GM19238 (cell line): ENCODE measurements around the gene MEX3D.
"Not testable (repeated sequence)": the region's sequence is repeated elsewhere in the genome, so short reads cannot be mapped to it uniquely, and the experiment has no call there.

Experiments
- DNase-seq: peaks from one replicate; pipeline ENCODE4 v3.0.0; 2011; ENCODE audit warnings: low spot score; ENCODE audit not compliant: insufficient read length

Gene MEX3D

DNA sequence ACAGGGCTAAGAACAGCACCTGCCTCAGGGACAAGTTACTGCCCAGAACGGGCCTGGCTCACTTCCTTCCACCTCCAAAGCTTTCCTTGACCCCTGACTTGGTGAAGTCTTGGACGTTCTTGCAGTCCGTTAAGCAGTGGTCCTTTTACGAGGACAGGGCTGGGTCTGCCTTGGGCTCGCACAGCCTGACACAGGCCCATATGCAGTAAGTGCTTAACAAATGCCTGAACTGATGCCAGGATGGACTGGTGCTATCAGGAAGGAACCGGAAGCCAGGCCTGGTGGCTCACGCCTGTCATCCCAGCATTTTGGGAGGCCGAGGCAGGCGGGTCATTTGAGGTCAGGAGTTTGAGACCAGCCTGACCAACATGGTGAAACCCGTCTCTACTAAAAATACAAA is 46.1 kb downstream of the MEX3D start:
- DNase-seq, result no peak

DNA sequence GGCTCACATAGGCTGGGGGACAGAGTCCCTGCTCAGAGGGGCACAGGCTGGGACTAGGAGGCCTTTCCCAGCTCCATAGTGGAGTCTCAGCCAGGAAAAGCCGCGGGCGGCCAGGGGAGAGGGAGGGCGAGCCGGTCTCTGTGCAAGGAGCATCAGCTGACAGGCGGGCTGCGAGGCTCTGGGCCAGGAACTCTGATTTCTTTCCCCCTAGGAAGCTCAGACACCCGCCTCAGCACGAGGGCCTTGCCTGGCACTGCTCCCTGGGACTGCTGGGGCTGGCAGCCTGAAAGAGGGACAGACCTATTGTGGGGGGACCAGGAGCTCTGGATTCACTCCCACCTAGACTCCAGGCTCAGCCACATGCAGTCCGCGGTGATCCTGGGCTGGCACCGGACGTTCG is 46.5 kb downstream of the MEX3D start:
- DNase-seq, result no peak

DNA sequence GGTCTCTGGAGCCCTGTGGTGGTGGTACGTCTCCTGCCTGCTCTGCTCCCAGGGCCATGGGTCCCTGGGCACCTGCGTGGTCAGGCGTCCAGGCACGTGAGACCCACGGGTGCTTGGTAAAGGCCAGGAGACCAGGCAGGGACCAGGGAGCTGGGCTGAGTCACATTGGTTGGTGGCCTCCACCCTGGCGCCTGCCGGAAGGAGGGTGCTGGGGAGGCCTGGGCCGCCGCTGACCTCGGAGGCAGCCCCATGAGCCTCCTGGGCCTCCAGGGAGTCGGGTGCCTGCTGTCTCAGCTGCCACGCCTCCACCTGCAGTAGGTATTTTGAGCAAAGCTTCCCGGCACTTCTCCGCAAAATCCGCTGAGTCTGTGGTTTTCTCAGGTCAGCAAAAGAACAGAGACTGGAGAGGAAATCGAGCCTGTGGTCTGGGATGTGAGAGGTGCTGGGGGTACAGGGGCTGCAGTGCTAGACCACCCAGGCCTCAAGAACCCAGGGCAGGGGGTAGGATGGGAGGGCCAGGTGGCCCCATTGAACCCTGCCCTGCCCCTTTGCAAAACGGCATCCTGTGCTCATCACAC is 47.8 kb downstream of the MEX3D start:
- no peak for DNase-seq

- DNase-seq, result not testable (repeated sequence)
These were observed 48.3 kb downstream of the MEX3D start for GRCh38 chr19:1519802-1520201.

GRCh38 chr19:1518471-1518870 is 49.7 kb downstream of the MEX3D start:
- no peak for DNase-seq

- no peak for DNase-seq
These were observed 51.8 kb downstream of the MEX3D start for GRCh38 chr19:1516395-1516753.

GRCh38 chr19:1514986-1515721 is 53.0 kb downstream of the MEX3D start:
- DNase-seq, result no peak

DNA sequence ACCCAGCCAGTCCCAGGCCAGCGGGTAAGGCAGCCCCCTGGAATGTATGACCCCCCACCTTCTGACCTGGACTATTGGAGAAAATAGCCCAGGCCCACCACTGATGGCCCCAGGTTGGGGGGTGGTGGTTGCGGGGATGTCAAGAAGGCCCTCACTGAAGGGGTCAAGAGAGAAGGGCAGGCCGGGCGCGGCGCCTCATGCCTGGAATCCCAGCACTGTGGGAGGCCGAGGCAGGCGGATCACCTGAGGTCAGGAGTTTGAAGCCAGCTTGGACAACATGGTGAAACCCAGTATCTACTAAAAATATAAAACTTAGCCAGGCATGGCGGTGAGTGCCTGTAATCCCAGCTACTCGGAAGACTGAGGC is 53.8 kb downstream of the MEX3D start:
- no peak for DNase-seq

DNA sequence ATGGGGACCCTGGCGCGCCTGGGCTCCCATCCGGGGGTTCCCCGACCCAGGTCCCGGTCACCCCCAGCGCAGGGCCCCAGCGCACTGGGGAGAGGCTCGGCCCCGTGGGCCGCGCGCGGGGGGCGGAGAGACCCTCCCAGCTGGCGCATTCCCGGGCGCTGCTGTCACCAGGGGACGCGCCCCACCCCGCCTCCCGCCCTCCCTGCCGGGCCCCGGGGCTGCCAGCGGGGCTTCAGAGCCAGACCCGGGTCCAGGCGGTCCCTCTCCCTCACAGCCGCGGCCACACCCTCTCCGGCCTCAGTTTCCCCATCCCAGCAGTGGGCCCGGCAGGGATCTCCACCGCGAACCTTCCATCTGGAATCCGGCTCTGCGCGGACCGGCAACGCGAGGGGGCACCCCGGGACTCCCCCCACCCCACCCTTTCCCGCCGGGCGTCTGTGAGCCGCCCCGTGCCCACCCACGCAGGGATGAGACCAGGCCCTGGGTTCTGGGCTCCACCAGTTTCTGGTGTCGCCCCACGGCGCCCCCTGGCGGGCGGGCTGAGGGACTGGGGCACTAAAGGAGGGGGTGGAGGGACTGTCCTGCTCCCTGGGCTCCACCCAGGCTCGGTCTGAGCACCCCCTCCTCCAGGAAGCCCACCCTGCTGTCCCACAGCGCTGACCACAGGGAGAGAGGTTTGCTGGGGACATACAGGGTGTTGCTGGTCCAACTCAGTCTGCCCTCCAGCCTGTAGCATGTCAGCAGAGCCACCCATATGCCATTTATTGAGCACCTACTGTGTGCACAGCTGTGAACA is 54.4 kb downstream of the MEX3D start:
- DNase-seq, result no peak

DNA sequence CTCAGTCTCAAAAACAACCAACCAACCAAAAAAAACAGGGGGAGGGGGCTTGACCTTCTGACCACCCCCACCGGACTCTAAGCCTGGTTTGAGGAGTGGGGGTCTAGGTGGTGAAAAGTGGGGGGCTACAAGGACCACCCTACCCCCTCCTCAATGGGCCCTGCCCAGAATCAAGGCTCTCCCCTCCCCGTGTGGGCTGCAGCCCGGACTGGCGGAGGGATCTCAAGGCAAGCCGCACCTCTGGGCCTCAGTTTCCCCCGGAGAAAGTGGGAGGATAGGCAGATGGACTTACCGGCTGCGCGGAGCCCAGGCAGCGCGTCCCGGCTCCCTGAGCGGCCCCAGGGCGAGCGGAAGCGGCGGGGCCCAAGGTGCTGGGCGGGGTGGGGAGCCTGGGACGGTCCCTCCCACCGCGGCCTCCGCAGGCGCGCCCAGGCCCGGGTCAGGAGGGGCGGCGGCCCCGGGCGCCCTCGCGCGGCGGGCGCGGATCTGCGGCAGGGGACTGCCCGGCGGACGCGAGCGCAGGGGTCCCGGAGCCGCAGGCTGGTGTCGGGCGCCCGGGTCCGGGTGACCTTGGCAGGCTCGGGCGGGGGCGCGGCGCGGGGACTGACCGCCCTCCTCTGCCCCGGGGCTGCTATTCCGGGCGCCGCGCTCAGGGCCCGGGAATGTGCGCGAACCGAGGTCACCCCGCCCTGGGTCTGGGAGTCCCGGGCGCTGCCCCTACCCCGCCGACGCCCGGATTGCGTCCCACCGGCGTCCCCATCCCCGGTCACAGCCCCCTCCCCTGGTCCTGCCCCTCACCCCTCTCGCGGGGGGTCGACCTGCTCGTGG is 55.2 kb downstream of the MEX3D start, which contains the start of gene ADAMTSL5:
Gene ADAMTSL5 (minus strand): TSS at position 349 of the 828 bp plus-strand sequence. CDS start 2,076 bp downstream, outside the sequence.
- peak; percentile 73 for DNase-seq

DNA sequence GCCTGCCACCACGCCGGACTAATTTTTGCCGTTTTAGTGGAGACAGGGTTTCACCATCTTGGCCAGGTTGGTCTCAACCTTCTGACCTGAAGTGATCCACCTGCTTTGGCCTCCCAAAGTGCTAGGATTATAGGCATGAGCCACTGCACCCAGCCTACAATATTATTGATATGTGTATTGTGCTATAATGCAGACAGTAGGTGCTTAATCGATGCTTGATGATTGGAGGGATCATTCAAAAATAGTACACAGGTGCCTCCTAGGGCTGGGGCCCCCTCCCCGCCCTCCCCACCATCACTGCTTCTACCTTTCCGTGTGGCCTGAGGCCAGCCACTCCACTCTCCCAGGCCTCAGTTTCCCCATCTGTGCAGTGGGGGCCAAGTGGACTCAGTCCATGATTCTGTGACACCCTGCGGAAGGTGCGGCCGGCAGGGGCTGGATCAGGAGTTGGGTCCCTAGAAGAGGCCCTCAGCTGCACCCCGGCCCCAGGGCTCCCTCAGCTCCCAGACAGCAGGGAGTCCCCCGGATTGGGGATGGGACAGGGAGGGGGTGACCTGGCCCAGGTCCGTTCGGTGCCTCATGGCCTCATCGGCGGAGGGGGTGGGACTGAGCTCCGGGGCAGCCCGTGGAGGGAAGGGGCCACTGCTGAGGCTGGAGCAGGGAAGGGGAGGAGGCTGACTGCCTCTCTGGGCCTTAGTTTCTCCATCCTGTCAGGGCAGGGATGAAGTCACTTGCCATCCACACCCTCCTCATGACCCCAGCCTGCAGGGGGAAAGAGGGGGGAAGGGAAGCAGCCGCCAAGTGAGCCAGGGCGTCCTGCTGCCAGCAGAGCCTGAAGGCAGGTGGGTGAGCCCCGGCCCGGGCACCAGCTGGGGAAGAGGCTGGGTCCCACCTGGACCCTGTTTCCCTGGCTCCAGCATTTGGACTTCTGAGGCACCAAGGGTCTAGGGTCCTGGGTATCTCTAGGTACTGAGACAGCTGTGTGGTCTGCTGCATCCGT is 56.5 kb downstream of the MEX3D start:
- no peak for DNase-seq

DNA sequence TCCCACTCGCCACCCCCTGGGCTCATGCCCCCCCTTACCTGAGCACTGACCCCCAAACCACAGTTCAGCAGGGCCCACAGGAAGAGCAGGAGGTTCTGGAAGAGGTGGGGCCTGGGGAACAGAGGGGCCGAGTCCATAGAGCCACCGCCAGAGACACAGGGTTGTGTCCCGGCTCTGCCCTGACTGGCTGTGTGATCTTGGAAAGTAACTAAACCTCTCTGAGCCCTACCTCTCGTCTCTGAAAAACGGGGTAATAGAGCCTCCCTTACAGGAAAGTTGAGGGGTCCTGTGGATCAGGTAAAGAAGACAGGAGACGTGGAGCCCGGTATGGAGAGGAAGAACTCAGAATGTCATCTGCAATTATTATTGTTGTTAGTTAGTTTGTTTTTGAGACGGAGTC is 57.3 kb downstream of the MEX3D start:
- DNase-seq, result no peak

- no peak for DNase-seq
These were observed 57.7 kb downstream of the MEX3D start for GRCh38 chr19:1510442-1510806.

DNA sequence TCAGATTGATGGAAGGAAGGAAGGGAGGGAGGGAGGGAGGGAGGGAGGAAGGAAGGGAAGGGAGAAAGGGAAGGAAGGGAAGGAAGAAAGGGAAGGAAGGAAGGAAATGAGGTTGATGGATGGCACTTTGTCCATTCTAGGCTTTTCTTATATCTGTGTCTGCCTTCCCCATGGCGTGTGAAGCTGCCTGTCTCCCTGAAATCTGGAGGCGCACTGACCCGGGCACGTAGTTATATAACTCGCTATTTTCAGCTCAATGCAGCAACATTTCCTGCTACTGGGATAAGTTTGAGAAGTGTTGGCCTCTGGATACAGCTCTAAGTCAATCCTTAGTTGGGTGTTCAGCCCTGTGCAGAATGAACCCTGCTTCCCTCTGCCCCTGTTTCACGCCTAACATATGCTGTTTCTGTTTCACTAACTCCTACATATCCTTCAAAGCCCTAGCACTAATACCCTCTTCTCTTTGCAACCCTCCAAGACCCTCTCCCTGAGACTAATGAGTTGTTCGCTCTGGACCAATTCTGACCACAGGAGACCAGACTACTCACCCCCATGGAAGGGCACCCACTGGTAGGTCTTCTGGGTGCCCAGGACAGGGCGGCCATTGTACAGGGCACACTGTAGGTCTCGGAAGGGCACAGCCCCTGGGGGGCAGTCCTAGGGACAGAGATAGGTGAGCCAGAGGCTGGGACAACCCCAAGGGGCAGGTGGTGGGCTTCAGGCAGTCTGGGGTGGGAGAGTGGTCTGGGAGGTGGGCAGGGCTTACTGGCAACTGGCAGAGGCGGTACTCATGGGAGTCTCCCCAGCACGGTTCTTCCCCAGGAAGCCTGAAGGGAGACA is 58.3 kb downstream of the MEX3D start:
- no peak for DNase-seq

DNA sequence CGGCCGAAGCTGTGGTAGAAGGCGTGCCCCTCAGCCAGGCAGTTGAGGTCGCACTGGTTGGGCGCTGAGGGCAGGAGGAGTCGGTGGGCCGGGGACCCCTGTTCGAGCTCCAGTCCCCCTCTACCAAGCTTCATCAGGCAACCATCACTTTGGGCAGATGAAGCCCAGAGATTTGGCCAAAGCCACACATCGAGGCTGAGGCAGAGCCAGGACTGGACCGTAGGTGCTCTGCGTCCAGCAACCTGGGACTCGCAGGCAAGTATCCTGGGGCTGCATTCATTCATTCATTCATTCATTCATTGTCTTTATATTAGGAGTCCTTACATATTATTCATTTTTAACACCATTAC is 59.6 kb downstream of the MEX3D start:
- no peak for DNase-seq

DNA sequence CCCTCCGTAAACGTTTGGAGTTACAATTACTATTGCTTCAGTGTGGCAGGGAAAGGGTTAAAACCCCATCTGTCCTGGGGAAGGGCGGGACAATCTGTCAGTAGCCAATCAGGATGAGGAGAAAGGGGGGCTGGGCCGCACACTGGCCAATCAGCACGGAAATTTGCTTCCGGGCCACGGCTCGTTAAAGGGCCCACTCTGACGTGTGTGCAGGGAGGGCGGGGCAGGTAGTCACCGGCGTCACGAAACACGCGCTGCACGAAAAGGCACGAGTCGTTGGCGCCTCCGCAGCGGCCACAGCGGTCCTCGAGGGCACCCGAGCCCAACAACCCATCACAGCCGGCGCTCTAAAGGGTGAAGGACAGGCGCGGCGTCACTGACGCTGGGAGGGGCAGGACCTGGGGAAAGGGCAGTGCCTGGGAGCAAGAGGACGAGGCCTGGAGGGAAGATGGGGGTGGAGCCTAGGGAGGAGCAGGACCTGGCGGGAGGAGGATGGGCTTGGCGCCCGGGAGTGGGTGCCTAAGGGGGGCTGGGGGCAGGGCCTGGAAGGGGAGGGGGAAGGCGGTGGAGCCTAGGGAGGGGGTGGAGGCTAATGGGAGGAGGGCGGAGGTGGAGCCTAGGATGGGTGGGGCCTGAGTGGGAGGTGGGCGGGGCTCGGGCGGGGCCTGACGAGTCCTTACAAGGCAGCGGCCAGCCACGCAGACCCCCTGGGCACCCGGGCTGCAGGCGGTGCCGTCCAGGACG is 60.2 kb downstream of the MEX3D start:
- DNase-seq, result peak; percentile 97

DNA sequence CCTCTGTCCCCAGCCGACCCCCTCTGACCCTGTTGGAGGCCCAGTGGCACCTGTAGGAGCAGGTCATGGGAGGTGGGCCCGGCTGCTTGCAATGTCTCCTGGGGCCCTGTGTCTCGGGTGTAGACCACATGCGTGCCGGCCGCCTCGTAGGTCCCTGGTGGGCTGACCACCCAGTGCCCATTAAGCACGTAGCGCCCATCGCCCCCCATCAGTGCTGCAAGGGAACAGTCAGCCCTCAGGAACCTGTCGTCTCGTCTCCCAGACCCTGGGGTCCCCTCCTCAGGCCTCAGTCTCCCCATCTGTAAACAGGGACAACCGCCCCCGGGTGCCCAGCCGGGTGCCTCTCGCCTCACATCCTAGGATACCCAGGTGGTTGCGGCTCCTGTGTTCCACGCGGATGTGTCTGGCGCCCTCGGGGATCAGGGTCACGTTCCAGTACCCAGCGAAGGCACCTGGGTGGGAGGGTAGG is 60.9 kb downstream of the MEX3D start:
- DNase-seq, result no peak

- DNase-seq, result no peak
These were observed 61.9 kb downstream of the MEX3D start for GRCh38 chr19:1505991-1506881.
